A673 (cell line): ENCODE results near the gene GALR3.

ENCODE experiments used
- EZH2 ChIP-seq: fragments of 200-600 bp; sonication (generic); IDR thresholded peaks from 2 replicates; pipeline ENCODE4 v1.6.1; 2017; ENCODE audit warnings: borderline replicate concordance, low read depth, mild to moderate bottlenecking, mixed read lengths, antibody characterized with exemption, low read length; ENCODE audit not compliant: poor library complexity, severe bottlenecking
- TF ChIP-seq, protein P1 (sequence below): fragments of 300-800, 200-600 bp; sonication (generic); conservative IDR thresholded peaks from 2 replicates; pipeline ENCODE4 v1.5.1; 2017; ENCODE audit warnings: low read depth, mild to moderate bottlenecking, antibody characterized with exemption, low read length, moderate library complexity, mixed read lengths

DNA sequence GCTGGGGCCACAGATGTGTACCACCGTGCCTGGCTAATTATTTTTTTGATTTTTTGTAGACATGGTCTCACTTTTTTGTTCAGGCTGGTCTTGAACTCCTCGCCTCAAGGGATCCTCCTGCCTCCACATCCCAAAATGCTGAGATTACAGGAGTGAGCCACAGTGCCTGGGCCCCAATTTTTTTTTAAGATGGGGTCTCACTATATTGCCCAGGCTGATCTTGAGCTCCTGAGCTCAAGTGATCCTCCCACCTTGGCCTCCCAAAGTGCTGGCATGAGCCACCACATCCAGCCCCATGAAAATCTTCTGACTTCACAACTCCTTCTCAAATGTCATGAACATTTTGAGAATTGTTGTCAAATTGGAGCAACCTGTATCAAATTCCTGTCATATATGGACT lies 23.3 kb downstream of the GALR3 start:
- TF ChIP-seq, protein P1, sequence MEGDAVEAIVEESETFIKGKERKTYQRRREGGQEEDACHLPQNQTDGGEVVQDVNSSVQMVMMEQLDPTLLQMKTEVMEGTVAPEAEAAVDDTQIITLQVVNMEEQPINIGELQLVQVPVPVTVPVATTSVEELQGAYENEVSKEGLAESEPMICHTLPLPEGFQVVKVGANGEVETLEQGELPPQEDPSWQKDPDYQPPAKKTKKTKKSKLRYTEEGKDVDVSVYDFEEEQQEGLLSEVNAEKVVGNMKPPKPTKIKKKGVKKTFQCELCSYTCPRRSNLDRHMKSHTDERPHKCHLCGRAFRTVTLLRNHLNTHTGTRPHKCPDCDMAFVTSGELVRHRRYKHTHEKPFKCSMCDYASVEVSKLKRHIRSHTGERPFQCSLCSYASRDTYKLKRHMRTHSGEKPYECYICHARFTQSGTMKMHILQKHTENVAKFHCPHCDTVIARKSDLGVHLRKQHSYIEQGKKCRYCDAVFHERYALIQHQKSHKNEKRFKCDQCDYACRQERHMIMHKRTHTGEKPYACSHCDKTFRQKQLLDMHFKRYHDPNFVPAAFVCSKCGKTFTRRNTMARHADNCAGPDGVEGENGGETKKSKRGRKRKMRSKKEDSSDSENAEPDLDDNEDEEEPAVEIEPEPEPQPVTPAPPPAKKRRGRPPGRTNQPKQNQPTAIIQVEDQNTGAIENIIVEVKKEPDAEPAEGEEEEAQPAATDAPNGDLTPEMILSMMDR = no peak
- TF ChIP-seq EZH2 = no peak
